Kidney (tissue), 14 donors: ENCODE results near the gene DFFB. TPM values are rescaled to one million over a fixed set of nuclear protein-coding genes. Genes with fewer than 3 reads are reported as not detected.

ENCODE experiments used
- DNase-seq, 5 donors: peaks; one replicate each; pipeline ENCODE4 v3.0.0-alpha.2; 2013 to 2020
- FAIRE-seq: peaks from 2 replicates; lab custom pipeline; 2012; peaks lifted over from hg19 to GRCh38; lab: Jason Lieb, UNC
- H3K27ac ChIP-seq, 2 donors: one replicate each; pipeline ENCODE4 v1.7.0; 2013; ENCODE audit warnings: low read depth in 2 of 2, low read length in 2 of 2, inconsistent platforms in 1 of 2
- H3K27me3 ChIP-seq: one replicate; pipeline ENCODE4 v1.7.1; 2013; ENCODE audit warnings: low read length, inconsistent platforms; ENCODE audit not compliant: control insufficient read depth, insufficient read depth
- H3K36me3 ChIP-seq, 3 donors: one replicate each; pipeline versions ENCODE4 v1.7.0 to v1.7.1; 2013; ENCODE audit warnings: low read length in 3 of 3, control low read depth in 1 of 3, inconsistent platforms in 1 of 3; ENCODE audit not compliant: insufficient read depth in 3 of 3, control insufficient read depth in 2 of 3
- H3K4me1 ChIP-seq, 3 donors: one replicate each; pipeline versions ENCODE4 v1.7.0 to v1.7.1; 2013; ENCODE audit warnings: low read length in 3 of 3, inconsistent platforms in 1 of 3, low read depth in 1 of 3; ENCODE audit not compliant: control insufficient read depth in 2 of 3, insufficient read depth in 2 of 3
- H3K4me3 ChIP-seq, 3 donors: one replicate each; pipeline versions ENCODE4 v1.7.0 to v1.8.1; 2013; ENCODE audit warnings: low read length in 3 of 3, control low read depth in 1 of 3, inconsistent platforms in 1 of 3
- H3K9ac ChIP-seq, 3 donors: one replicate each; pipeline versions ENCODE4 v1.7.0 to v1.7.1; 2013; ENCODE audit warnings: low read length in 3 of 3, control low read depth in 1 of 3, inconsistent platforms in 1 of 3
- H3K9me3 ChIP-seq, 3 donors: one replicate each; pipeline versions ENCODE4 v1.7.0 to v1.7.1; 2013; ENCODE audit warnings: low read length in 3 of 3, control low read depth in 1 of 3, inconsistent platforms in 1 of 3; ENCODE audit not compliant: control insufficient read depth in 2 of 3, insufficient read depth in 1 of 3
- intact Hi-C: fragments of 100-400 bp; cut with DNase I; formaldehyde crosslinking; loops from one replicate; pipeline ENCODE4 v1.11.1; 2022
- polyA plus RNA-seq: library from polyadenylated mRNA; stranded (reverse); fragments of 350-450 nt; fragmentation: Illumina TruSeq; extraction: RNeasy Lipid Tissue Mini Kit (QIAGEN cat#74804); gene quantifications from one replicate; pipeline ENCODE4 v1.2.3, GENCODE V29; 2014; ENCODE audit warnings: low read depth, low replicate concordance; ENCODE audit not compliant: insufficient read depth
- total RNA-seq: library from RNA; stranded (reverse); fragmentation: NEBNext Ultra II Directional; extraction: Animal tissue kit (Norgen Biotek cat#: 25700); gene quantifications from one replicate; pipeline ENCODE4 v1.2.1, GENCODE V29; 2021
- TF ChIP-seq, protein P1 (sequence below): IDR thresholded peaks from 3 replicates; pipeline ENCODE4 v1.5.1; 2012; ENCODE audit warnings: mild to moderate bottlenecking, moderate library complexity, borderline replicate concordance; ENCODE audit not compliant: insufficient read depth; ENCODE audit errors: extremely low read depth
- donor health status: control.
- donor health status: control.
- donor health status: control.
- donor health status: control.
- donor health status: control.
- donor health status: DM: yes; HTN: yes; CAD: no.
- donor health status: Normal renal cell carcinoma (clear cell type).

The DFFB gene
- total and polyA plus RNA-seq, 2 donors from 2014 or later: 5.6 to 8.2 TPM

DNA sequence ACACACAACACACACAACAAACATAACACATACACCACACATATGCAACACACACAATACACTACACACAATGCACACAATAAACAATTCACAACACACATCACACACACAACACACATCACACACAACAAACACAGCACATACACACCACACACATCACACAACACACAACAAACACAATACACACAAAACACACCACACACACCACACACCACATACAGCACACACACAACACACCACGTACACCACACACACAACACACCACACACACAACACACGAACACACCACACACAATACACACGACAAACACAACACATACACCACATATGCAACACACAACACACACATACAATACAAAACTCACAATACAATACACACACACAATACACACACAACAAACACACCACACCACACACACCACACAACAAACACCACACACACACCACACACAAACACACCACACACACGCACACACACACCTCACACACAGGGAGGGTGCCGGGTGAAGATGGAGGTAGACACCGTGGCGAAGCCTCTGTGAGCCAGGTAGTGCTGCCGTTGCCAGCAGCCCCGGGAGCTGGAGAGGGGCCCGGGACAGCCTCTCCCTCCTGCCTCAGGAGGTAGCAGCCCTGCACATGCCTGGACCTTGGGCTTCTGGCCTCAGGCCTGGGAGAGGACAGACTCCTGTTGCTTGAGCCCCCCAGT is 73.2 kb downstream of the DFFB start:
- H3K9me3 ChIP-seq: peaks cover 0 to 6% (median 0%) of the 10 kb centered on the region in 3 donors
- TF ChIP-seq, protein P1, sequence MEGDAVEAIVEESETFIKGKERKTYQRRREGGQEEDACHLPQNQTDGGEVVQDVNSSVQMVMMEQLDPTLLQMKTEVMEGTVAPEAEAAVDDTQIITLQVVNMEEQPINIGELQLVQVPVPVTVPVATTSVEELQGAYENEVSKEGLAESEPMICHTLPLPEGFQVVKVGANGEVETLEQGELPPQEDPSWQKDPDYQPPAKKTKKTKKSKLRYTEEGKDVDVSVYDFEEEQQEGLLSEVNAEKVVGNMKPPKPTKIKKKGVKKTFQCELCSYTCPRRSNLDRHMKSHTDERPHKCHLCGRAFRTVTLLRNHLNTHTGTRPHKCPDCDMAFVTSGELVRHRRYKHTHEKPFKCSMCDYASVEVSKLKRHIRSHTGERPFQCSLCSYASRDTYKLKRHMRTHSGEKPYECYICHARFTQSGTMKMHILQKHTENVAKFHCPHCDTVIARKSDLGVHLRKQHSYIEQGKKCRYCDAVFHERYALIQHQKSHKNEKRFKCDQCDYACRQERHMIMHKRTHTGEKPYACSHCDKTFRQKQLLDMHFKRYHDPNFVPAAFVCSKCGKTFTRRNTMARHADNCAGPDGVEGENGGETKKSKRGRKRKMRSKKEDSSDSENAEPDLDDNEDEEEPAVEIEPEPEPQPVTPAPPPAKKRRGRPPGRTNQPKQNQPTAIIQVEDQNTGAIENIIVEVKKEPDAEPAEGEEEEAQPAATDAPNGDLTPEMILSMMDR: no peak
- no peaks in the 10 kb centered on the region for H3K4me1 ChIP-seq
- H3K27me3 ChIP-seq: no peaks in the 10 kb centered on the region
- no peak for FAIRE-seq
- H3K27ac ChIP-seq: no peak overlapping the region
- H3K9ac ChIP-seq: no peak overlapping the region
- no peaks in the 10 kb centered on the region for H3K36me3 ChIP-seq
- intact Hi-C loops: no loop called here
- DNase-seq: peak in 1 of 5 donors; percentile 48
- peak overlapping the region in 1 of 3 donors; percentile 32 for H3K4me3 ChIP-seq

DNA sequence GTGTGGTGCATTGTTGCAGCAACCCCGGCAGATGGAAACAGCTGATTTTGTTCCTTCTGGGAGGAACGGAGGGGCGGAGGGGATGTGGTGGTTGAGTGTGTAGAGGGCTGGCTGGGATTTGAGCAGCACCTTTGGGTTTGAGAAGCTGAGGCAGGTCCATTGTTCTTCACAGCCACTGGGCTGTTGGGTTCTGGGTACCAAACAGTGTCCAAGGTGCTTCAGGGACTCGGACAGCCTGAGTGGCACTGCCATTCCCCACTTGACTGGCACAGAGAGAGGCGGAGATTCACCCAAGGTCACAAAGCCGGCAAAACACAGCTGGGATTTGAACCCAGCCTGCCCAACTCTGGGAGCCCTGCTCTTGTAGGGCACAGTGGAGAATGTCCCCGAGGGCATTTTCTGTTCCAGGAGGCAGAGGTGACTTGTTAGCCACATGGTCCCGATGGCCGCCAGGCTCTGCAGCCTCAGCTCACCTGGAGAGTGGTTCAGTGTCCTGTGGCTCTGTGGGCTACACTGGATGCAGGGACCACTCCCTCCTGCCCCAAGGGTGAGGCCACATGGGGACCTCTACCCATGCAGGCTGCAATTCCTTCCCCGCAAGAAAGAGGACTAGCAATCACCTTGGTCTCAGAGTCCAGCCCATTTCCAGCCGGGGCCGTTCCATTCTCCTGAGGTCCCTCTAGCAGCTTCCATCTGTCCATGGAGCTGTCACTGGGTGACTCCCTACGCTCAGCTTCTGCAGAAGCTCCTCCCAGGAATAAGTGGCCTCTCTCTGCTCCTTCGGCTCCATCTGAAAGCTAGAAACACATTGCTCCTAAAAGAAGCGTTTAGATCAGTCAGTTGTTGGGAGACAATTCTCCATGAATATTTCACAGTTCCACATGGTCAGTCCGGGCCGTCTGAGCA is 74.0 kb downstream of the DFFB start:
- Histone ChIP-seq H3K9ac (no peak overlapping the region), H3K9me3 (peaks cover 0 to 6% (median 0%) of the 10 kb centered on the region in 3 donors), H3K27me3 (no peaks in the 10 kb centered on the region), H3K4me1 (no peaks in the 10 kb centered on the region), H3K4me3 (no peak overlapping the region), H3K36me3 (no peaks in the 10 kb centered on the region), H3K27ac (no peak overlapping the region)
- FAIRE-seq (no peak), DNase-seq (peak in 2 of 5 donors; percentile 47 to 50)
- TF ChIP-seq, protein P1: no peak
- intact Hi-C loops: no loop called here

DNA sequence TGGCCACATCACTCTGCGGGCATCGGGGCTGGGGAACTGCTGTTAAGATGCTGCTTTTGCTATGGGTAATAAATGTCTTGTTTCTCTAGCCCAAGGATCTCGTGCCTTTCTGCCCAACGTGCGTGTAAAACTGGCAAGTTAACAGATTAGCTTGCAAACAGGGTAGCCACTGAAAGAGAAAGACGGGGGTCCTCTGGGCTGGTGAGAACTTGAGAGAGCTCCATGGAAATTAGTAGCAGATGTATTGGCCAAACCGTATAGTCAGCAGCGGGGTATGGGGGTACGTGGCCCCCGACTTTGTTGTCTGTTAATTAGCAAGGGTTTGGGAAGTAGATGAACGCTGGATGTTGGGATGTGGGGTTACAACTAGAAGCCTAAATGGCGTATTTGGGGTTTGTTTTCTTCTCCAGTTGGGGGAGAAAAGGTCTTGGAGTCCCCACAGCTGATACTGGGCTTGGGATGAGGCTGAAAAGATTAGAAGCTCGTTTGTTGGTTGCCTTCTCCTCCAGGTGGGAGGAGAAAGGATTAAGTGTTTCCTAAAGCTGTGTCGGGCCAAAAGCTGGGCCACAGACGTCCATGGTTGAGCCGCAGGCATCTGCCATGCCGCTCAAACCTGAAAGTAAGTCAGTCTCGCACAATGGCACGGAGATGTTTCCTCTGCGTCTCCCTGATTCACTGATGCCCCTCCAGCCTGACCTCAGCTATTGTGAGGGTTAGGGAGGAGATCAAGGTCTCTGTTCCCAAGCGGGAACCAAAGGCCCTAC is 75.1 kb downstream of the DFFB start:
- intact Hi-C loops: no loop called here
- Histone ChIP-seq H3K9ac (no peak overlapping the region), H3K4me3 (no peak overlapping the region), H3K27me3 (no peaks in the 10 kb centered on the region), H3K27ac (no peak overlapping the region), H3K36me3 (no peaks in the 10 kb centered on the region), H3K4me1 (no peaks in the 10 kb centered on the region), H3K9me3 (peaks cover 0 to 6% (median 0%) of the 10 kb centered on the region in 3 donors)
- DNase-seq (peak in 1 of 5 donors; percentile 27), FAIRE-seq (no peak)
- TF ChIP-seq, protein P1: no peak

Other genes starting within 250 kb of the DFFB start
- gene MEGF6, start 246.0 kb upstream of the DFFB start, total RNA-seq: 10.9 TPM
- 2.8 TPM for gene MEGF6, start 246.0 kb upstream of the DFFB start, polyA plus RNA-seq
- gene TPRG1L, start 232.5 kb upstream of the DFFB start, total RNA-seq: 37.1 TPM
- gene TPRG1L, start 232.5 kb upstream of the DFFB start, polyA plus RNA-seq: 72.4 TPM
- gene WRAP73, start 207.4 kb upstream of the DFFB start, total RNA-seq: 18.4 TPM
- 19.6 TPM for gene WRAP73, start 207.4 kb upstream of the DFFB start, polyA plus RNA-seq
- 0.54 TPM for gene TP73, start 205.0 kb upstream of the DFFB start, total RNA-seq
- gene TP73, start 205.0 kb upstream of the DFFB start, polyA plus RNA-seq: not detected
- gene CCDC27, start 105.0 kb upstream of the DFFB start, total RNA-seq: not detected
- not detected for gene CCDC27, start 105.0 kb upstream of the DFFB start, polyA plus RNA-seq
- 7.0 TPM for gene SMIM1, start 84.7 kb upstream of the DFFB start, total RNA-seq
- 49.5 TPM for gene SMIM1, start 84.7 kb upstream of the DFFB start, polyA plus RNA-seq
- gene LRRC47, start 61.0 kb upstream of the DFFB start, total RNA-seq: 42.4 TPM
- gene LRRC47, start 61.0 kb upstream of the DFFB start, polyA plus RNA-seq: 28.8 TPM
- 51.2 TPM for gene CEP104, start 265 bp upstream of the DFFB start, total RNA-seq
- gene CEP104, start 265 bp upstream of the DFFB start, polyA plus RNA-seq: 11.1 TPM
- gene C1orf174, start 42.8 kb downstream of the DFFB start, total RNA-seq: 16.8 TPM
- gene C1orf174, start 42.8 kb downstream of the DFFB start, polyA plus RNA-seq: 15.9 TPM